ENCODE data around the gene SMIM33.

Gene SMIM33

DNA sequence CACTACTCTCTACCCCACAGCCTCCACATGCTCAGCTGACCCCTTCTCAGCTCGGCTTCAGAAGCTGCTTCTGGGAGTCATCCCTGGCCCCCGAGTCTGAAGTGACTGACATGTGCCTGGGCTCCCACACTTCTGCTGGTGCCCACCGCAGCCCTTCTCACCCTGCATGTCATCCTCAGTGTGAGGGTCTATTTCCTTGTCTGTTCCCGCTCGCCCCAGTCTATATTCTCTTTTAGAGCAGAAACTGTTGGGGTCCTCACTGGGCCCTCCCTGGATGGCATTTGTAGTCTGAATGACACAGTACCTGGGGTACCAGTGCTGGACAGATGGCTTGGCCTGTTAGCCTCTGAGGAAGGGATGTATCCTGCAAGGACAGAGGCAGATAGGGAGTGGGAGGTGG lies 13.6 kb upstream of the SMIM33 start:
- no peak overlapping the region for H3K4me3 ChIP-seq (ENCODE audit: low read depth, low read length)
- TF ChIP-seq, protein P1, sequence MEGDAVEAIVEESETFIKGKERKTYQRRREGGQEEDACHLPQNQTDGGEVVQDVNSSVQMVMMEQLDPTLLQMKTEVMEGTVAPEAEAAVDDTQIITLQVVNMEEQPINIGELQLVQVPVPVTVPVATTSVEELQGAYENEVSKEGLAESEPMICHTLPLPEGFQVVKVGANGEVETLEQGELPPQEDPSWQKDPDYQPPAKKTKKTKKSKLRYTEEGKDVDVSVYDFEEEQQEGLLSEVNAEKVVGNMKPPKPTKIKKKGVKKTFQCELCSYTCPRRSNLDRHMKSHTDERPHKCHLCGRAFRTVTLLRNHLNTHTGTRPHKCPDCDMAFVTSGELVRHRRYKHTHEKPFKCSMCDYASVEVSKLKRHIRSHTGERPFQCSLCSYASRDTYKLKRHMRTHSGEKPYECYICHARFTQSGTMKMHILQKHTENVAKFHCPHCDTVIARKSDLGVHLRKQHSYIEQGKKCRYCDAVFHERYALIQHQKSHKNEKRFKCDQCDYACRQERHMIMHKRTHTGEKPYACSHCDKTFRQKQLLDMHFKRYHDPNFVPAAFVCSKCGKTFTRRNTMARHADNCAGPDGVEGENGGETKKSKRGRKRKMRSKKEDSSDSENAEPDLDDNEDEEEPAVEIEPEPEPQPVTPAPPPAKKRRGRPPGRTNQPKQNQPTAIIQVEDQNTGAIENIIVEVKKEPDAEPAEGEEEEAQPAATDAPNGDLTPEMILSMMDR (IDR thresholded peaks at IDR 0.05; ENCODE audit: control insufficient read depth, extremely low read depth, insufficient read depth): no peak
- no peak for DNase-seq (ENCODE audit: low read depth)

DNA sequence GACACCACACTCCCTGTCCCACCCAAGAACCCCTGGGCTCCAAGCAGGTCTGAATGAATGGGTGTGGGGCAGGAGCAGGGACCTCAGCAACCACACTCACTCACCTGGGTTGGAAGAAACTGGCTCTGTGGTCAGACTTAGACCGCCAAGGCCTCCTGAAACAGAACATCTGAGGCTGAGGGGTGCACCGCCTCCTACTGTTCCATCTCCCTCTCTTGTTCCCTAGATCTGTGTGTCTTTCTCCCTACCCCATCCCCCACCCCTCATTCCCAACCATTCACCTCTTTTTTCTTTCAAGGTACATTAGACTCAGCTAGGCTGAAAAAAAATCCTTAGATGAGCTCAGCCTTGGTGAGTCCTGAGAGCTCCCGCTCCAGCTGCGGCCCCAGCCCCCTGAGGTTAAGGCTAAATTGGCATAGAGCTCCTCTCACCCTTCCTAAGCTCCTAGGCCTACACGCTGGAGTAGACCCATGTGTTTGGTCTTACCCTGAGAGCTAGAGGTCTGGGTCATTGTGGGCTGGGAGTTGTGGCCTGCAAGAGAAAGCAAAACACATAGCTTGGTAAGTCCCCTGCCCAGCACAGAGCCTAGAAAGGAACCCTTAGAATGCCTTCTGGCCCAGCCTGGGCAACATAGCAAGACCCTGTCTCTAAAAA lies 13.0 kb upstream of the SMIM33 start:
- TF ChIP-seq, protein P1 (IDR thresholded peaks at IDR 0.05; ENCODE audit: control insufficient read depth, extremely low read depth, insufficient read depth): no peak

DNA sequence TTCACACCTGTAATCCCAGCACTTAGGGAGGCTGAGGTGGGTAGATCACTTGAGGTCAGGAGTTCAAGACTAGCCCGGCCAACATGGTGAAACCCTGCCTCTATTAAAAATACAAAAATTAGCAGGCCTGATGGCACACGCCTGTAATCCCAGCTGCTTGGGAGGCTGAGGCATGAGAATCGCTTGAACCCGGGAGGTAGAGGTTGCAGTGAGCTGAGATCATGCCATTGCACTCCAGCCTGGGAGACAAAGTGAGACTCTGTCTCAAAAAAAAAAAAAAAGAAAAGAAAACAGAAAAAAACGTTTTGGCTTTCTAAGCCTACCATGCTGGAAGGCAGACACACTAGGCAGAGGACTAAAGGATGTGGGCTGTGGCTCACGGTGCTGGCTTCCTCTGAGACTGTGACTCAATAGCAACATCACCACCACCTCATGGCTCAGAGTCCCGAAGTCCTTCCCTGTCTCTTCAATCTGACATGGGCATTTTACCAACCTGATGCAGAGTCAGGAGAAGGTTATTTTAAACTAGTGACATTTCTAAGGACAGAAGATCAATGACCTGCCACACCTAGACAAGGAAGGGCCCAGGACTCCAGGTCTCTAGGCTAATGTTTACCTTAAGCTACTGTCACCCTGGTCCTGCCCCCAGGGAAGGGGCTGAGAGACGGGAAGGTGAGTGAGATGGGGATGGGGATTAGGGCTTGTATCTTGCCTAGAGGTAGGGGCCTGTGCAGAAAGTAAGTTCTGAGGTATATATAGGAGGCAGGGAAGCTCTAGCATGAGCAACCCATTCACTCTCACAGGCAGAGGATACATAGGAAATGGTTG lies 12.0 kb upstream of the SMIM33 start:
- TF ChIP-seq, protein P1 (IDR thresholded peaks at IDR 0.05; ENCODE audit: control insufficient read depth, extremely low read depth, insufficient read depth): no peak
- DNase-seq (ENCODE audit: low read depth): no peak
- H3K4me3 ChIP-seq (ENCODE audit: low read depth, low read length): no peak overlapping the region

More for the DNA sequence above, 13.0 kb upstream of the SMIM33 start:
- no peak for DNase-seq (ENCODE audit: low read depth)
- H3K4me3 ChIP-seq (ENCODE audit: low read depth, low read length): no peak overlapping the region

DNA sequence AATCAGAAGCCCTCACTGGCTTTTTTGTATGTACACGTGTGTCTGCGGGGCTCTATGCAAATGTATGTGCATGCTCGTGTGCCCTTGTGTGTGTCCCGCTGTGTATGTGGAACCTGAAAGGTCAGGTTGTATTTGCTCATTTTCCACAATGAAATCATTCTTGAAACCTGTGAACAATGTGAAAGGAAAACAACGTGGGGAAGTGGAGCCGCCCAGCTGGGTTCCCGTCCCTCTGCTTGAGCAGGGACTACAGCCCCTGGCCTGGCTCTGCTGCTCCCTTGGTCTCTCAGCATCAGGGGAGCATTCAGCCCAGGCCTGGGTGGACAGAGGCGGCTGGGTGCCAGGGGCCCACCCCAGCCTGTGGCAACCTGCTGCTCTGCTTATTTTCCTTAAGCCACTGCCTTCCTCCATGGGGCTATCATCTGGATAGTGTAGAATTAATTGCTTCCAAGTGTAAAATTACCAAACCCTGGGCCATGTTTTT lies 11.3 kb upstream of the SMIM33 start:
- TF ChIP-seq, protein P1 (IDR thresholded peaks at IDR 0.05; ENCODE audit: control insufficient read depth, extremely low read depth, insufficient read depth): no peak
- no peak overlapping the region for H3K4me3 ChIP-seq (ENCODE audit: low read depth, low read length)
- no peak for DNase-seq (ENCODE audit: low read depth)

DNA sequence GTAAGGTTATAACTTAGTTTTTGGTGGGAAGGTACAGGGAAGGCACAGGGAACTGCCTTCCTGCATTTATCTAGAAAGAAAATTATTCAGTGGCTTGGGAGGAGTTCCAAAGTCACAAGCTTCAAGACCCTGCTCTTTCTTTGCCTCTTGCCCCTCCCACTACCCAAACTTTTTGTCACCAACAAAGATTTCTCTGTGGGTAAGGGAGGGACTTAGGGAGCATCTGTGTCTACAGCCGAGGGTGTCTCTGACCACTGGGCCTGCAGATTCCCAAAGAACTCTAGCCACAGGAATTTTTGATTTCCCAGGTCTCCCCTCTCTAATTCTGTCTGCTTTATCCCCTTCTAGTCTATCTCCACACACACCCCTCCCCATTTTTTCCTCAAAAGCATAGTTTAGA lies 10.3 kb upstream of the SMIM33 start:
- DNase-seq (ENCODE audit: low read depth): no peak
- TF ChIP-seq, protein P1 (IDR thresholded peaks at IDR 0.05; ENCODE audit: control insufficient read depth, extremely low read depth, insufficient read depth): no peak
- H3K4me3 ChIP-seq (ENCODE audit: low read depth, low read length): no peak overlapping the region

DNA sequence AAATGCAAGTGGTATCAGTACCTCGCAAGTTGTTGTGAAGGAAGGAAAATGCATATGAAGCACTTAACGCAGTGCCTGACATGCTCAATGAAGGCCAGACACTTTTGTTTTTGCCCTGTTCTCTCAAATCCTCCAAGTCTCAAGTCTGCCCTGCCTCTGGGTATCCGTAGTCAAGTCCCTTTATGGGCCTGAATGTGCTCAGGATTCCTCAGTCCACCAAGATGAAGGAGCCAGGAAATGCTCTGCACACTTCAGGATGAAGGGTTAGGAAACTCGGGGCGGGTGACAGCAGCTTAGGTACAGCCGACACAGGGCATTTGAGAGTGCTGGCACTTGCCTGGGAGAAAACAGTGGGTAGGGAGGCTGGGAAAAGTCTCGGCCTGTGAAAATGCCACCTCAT lies 9.6 kb upstream of the SMIM33 start:
- TF ChIP-seq, protein P1 (IDR thresholded peaks at IDR 0.05; ENCODE audit: control insufficient read depth, extremely low read depth, insufficient read depth): no peak
- no peak overlapping the region for H3K4me3 ChIP-seq (ENCODE audit: low read depth, low read length)
- no peak for DNase-seq (ENCODE audit: low read depth)
